Loucy (cell line): Measurements from ENCODE around the gene PDE2A.

ENCODE experiments used
- EZH2phosphoT487 ChIP-seq: fragments of 200-600 bp; IDR thresholded peaks from 2 replicates; pipeline ENCODE4 v1.6.1; 2018; ENCODE audit warnings: antibody characterized with exemption, mild to moderate bottlenecking, moderate library complexity, borderline replicate concordance
- TF ChIP-seq, protein P1 (sequence below): fragments of 200-600 bp; sonication (generic); conservative IDR thresholded peaks from 2 replicates; pipeline ENCODE4 v1.5.1; 2014; ENCODE audit warnings: mild to moderate bottlenecking, antibody characterized with exemption, low read length

DNA sequence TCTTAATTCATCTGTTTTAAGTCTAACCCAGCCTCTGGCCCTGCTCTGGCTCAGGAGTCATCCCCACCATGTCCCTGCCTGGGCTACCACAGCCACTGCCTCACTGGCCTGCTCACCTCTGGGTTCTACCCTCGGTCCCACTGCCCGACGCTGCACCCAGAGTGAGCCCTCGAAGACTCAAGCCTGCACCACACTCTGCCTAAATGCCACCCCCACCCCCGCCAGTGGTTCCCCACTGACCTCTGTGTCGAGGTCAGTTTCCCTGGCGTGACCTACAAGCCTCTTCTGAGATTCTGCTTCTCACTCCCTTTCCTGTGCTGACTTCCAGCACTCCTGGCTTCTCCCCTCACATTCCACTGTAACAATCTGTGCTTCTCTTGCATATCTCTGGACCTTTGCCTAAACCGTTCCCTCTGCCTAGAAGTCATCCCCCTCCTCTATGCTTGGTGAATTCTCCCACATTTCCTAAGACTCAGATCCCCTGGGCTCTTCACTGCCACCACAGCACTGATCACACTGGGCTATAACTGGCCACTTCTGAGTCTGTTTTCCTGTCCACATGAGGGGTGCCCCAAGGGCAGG, 12.5 kb upstream of the PDE2A start:
- TF ChIP-seq, protein P1, sequence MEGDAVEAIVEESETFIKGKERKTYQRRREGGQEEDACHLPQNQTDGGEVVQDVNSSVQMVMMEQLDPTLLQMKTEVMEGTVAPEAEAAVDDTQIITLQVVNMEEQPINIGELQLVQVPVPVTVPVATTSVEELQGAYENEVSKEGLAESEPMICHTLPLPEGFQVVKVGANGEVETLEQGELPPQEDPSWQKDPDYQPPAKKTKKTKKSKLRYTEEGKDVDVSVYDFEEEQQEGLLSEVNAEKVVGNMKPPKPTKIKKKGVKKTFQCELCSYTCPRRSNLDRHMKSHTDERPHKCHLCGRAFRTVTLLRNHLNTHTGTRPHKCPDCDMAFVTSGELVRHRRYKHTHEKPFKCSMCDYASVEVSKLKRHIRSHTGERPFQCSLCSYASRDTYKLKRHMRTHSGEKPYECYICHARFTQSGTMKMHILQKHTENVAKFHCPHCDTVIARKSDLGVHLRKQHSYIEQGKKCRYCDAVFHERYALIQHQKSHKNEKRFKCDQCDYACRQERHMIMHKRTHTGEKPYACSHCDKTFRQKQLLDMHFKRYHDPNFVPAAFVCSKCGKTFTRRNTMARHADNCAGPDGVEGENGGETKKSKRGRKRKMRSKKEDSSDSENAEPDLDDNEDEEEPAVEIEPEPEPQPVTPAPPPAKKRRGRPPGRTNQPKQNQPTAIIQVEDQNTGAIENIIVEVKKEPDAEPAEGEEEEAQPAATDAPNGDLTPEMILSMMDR: no peak
- no peak for TF ChIP-seq EZH2phosphoT487
